B cell (primary cell): Measurements from ENCODE around the gene OR2J3.

Experiments
- EZH2 ChIP-seq: IDR thresholded peaks from 2 replicates; pipeline ENCODE4 v1.6.1; 2012; ENCODE audit warnings: borderline replicate concordance, low read depth, mild to moderate bottlenecking, moderate library complexity, low read length; ENCODE audit not compliant: insufficient read depth, poor library complexity, severe bottlenecking
- TF ChIP-seq, protein P1 (sequence below): fragments of 200-600 bp; IDR thresholded peaks from one replicate; pipeline ENCODE4 v1.8.0; 2022; ENCODE audit warnings: antibody characterized with exemption, mild to moderate bottlenecking

DNA sequence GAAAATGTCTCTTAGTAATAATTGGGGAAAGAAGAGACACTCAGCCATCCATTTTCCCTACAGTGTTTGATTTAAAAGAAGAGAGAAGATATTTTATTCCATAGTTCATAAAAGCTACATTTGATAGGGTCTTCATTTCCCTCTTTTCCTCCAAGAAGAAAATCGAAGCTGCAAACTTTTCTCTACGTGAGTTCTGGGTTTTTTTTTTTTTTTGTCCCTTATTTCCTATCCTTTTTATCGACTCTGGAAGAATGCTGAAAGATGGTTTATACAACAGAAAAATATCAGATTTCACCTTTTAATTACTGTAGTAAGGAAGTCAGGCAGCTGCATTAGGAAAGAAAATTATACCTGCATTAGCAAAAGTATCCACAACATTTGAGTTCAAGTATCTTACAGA is 8.7 kb upstream of the OR2J3 start, which contains the start of gene OR2J1:
- TF ChIP-seq, protein P1, sequence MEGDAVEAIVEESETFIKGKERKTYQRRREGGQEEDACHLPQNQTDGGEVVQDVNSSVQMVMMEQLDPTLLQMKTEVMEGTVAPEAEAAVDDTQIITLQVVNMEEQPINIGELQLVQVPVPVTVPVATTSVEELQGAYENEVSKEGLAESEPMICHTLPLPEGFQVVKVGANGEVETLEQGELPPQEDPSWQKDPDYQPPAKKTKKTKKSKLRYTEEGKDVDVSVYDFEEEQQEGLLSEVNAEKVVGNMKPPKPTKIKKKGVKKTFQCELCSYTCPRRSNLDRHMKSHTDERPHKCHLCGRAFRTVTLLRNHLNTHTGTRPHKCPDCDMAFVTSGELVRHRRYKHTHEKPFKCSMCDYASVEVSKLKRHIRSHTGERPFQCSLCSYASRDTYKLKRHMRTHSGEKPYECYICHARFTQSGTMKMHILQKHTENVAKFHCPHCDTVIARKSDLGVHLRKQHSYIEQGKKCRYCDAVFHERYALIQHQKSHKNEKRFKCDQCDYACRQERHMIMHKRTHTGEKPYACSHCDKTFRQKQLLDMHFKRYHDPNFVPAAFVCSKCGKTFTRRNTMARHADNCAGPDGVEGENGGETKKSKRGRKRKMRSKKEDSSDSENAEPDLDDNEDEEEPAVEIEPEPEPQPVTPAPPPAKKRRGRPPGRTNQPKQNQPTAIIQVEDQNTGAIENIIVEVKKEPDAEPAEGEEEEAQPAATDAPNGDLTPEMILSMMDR, result no peak
- no peak for TF ChIP-seq EZH2
